Stimulated activated CD4-positive, alpha-beta T cell treated with anti-CD3 and anti-CD28 coated beads, Interleukin-12 subunit alpha, Interleukin-12 subunit beta, amount 100 ng/mL, for 48 hours (primary cell): ENCODE data around the gene TF.

Experiments used
- DNase-seq, 3 donors: peaks; one replicate each; pipeline ENCODE4 v3.0.0-alpha.2; 2020; ENCODE audit warnings: low read depth in 2 of 3, low spot score in 1 of 3

TF gene

DNA sequence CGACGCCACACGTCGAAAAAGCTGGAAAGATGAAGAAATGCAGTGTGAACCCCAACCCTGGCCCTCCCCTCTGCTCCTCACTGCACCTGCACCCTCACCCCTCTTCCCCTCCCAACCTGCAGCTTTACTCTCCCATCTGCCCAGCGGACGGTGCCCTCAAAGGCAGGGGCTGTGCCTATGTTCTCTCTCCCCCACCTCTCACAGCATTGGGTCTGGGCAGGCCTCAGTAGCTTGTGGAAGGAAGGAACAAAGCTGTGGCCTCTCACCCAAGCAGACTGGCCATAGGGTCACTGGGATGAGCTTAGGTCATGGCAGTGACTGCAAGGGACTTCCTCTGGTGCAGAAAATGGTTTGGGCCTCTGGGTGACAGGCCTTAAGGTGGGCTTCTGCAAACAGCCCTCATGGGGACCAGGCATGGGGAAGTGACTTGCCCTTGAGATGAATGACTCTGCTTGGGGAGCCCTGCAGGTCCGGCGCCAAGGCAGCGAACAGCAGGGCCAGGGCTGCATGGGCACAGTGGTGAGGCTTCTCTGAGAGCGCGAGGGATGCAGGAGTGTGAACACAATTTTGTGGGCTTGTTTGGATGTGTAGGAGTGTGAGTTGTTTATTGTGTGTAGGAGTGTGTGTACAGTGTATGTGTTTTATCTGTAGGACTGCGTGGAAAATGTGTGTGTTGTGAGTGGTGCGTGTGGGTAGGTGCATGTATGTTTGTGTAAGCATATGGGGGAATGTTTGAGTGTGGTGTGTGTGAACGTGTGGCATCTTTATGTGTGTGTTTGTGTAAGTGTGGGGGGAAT lies 88.6 kb downstream of the TF start:
- no peak for DNase-seq

DNA sequence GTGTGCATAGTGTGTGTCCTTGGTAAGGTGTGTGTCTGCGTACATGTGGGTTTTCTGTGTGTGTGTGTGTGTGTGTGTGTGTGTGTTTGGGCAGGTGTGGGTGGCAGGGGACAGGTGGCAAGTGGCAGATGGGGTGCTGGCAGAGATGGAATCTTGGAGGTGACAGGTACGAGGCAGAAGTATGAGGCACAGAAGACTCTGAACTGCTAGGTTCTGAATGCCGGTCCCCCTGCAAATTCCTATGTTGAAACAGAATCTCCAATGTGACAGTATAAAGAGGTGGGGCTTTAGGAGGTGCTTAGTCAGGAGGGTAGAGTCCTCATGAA lies 89.2 kb downstream of the TF start:
- DNase-seq, result no peak

DNA sequence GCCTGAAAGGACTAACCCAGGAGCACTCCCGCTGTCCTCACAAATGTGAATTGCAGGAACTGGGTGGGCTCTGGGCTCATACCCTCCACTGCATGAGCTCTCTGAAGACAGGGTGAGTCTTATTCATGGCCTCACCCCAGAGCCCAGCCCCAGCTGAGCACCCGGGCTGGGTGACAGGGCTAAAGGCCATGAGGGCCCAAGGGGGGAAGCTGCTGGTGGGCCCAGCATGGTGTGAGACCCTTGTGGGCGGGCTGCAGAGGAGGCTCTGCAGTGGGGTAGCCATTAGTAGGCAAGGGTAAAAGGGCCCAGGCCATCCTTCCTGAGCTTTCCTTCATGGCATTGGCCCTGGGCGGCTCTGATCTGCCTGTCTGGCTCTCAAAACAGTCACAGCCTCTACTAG lies 89.8 kb downstream of the TF start:
- no peak for DNase-seq

DNA sequence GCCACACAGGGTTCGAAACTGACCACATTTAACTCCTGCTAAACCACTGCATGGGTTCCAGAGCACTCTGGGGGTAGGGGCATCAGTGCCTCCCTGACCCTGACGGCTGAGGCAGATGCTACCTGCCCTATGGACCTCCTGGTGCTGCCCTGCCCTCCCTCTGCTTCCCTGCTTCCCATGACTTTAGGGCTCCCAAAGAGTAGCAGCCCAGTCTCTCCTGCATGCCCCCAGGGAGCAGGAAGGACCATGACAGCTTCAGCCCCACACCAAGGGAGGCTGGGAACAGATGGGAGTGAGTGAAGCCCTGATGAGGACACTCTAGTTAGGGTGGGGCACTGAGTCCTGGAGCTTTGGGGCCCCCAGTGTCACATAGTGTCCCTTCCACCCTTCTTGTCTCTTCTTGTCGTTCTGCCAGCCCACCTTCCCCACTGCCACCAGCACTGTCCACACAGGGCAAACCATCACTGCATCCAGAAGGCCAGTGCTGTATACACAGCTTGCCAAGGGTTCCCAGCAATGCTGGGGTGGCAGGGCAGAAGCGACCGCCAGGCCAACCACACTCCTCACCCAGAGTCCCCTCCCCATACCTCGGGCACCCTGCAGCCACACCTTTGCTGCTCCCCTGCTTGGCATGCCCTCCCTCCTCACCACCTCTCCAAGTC lies 90.4 kb downstream of the TF start:
- DNase-seq, result no peak

DNA sequence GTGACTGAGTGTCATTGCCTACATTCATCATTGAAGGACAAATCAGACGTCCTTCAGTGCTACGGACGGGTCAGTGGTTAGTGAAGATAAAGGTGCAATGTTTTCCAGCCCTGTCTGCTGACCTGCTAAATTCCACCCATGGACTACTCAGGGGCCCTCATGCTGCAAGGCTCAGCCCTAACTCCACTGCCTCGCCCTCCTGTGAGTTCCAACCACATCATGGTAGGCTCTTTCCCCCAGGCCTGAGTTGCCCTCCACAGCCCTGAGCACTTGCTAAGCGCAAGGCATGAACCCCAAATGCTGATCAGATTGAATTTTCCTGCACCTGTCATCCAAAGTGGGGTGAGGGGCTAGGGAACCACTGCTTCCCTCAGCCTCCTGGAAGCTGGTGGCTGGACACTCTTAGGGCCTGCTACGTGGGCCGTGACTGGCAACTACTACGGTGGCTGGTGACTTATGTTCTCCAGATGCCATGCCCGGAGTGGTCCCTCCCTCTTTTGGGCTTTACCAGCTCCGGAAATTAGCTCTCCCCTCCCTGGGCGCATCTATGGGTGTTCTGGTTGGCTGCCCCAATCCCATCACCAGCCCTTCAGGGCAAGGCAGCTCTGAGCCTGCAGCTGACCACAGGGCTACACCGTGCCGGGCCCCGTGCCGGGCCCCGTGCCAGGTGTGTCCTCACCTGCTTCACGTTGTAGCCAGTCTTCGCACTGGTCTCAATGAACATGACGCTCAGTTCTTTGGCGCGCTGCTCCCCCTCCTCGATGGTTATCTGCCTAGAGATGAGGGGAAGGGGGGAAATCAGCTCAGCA lies 91.5 kb downstream of the TF start:
- no peak for DNase-seq

DNA sequence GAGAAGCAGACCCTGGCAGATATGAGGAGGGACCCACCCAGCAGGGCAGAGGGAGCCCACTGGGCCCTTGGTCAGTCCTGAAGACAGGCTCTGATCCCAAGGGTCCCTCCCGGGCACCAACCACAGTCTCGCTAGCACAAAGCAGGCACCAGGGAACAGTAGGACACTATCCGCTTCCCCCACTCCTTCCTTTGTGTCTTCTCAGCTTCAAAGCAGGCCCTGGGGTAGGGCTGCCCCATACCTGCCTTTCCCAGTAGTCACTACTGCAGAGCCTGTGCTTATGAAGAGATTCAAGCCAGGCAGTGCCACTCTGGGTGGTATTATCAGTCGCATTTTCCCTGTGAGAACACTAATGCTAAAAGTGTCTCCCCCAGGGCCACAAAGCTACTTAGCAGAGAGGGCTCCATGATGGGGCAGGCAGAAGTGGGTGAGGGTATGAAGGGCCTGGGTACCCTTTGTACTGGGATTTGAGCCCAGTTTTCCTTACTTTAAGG lies 92.2 kb downstream of the TF start:
- no peak for DNase-seq

DNA sequence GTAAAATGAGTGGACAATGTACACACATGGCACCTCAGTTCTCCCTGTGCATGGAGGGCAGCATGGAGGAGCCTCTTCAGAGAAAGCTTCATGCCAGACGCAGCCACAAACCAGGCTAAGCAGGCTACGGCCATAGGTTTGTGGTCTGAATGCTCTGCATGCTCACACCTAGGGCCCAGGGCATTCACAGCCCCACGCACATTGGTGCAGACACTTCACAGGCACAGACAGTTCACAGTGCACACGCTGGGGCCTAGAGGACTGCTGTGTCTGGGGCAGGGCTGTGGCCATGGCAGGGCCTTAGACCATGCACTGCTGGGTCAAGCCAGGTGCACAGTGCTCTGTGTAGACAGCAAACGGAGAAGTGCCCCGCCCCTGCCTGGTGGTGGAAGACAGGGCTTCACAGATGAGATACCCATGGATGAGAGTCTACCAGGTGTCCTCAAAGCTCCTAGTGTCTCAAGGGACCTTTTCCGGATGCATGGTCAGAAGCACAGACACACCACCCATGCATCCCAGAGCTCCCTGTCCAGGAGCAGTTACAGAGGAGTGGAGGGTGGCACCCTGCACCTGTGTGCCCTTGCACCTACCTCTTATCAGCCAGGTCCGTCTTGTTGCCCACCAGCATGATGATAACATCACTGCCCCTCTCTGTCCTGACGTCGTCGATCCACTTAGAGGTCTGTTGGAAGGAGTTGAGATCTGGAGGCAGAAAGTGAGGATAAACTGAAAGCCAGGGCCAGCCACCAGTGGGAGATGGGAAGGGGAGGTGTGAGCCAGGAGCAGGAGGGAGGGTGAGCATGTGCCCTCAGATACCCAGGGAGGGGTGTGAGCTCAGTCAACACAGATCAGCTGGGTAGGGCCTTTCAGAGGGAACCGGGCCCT lies 93.0 kb downstream of the TF start:
- no peak for DNase-seq

DNA sequence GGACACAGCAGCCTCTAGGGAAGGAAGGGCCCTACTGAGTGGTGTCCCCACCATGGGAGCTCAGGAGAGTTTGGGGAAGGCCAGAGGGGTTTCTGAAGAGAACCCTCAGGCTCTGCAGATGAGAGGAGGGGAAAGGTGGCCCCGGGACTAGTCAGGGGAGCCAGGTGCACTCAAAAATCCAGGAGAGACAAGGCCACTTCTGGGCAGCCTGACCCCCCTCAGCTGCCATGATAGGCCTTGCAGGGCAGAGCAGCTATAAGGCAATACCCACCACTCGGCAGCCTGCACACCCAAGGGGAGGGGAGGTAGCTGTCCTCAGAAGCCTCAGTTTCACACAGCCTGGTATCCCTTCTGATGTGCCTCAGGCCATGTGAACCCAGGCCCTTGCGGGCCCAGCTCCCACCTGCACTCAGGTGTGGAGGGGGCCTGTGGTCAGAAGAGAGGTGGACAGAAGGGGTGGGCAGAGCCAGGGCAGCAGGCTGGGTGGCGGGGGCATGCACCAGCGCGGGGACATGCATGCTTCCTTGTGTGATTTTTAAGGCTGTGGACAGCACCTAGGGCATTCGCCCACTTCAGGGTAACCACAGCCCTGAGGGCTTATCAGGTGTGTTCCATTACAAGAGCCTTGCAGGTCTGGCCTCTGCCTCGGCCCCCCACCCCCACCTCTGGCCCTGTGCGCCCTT lies 94.0 kb downstream of the TF start:
- DNase-seq, result no peak

DNA sequence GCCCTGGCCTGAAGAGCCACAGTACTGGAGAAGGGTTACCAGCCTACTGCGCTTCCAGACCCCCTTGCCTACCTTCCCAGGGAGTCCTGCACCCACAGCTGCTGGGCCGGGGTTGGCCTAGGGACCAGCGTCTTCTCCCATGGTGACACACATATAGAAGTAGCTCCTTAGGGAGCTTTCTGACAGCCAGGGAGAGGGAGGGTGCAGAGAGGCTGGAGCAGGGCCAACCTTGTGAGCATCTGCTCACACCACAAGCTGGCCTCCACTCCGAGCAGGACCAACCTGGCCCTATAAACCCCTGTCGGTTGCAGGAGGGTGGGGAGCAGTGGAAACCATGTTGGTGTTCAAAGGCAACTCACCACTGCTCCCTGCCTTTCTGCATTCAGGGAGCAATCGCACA lies 94.6 kb downstream of the TF start:
- DNase-seq, result no peak

DNA sequence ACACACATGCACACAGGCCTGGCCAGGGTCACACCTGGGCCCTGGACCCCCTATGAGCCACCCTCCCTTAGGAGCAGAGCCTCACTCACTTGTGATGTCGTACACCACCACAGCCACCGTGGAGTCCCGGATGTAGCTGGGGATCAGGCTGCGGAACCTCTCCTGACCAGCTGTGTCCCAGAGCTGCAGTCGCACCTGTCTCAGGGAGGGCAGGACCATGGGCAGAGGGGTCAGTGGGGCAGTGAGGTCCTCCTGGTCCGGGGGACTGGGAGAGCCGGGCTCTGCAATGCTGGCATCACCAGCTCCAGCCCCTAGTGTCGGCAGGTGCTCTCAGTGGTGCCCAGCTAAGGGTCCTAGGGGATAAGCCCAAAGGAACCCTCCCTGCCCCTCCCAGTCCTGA lies 95.0 kb downstream of the TF start:
- no peak for DNase-seq

DNA sequence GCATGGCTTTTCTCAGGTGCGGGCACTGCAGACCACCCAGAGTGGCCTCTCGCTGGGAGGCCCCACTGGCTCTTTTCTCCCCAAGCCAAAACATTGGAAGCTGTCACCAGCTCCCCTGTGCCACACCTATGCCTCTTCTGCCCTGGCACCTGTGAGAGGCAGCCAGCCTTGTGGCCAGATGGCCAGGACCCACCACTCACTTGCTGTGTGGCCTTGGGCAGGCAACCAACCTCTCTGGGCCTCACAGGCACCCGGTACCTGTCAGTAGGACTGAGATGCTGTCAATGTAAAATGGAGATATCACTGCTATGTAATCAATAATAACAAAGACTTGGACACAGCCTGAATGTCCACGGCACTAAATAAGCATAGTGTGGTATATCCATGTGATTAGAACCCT lies 96.0 kb downstream of the TF start:
- DNase-seq, result no peak

DNA sequence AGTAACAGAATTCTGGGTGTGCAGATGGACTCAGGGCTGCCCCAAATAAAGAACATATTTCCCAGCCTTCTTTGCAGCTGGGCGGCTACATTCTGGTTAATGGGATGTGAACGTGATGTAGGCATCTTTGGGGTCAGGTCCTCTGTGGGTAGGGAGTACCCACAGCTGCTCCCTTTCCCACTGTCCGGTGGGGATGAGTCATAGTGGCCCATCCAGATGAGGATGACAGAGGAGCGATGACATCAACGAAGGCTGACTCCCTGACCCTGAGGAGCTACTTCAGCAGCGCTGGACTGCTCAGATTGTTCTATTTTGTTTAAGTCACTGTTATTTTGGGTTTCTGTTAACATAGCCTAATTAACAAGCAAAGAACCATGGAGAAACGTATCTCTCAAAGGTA lies 97.4 kb downstream of the TF start:
- no peak for DNase-seq

DNA sequence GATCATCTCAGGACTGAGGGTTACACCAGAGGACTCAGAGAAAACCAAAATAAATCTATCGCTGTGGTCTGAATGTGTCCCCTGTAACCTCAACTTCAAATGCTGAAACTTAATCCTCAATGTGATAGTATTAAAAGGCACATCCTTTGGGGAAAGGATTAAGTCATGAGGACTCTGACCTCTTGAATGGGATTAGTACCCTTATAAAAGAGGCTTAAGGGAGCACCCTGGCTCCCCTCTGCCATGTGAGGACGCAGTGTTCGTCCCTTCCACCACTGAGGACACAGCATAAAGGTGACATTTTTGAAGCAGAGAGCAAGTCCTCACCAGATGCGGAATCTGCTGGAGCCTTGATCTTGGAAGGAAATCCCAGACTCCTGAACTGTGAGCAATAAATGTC lies 98.9 kb downstream of the TF start:
- no peak for DNase-seq
